Pancreas (tissue), 10 donors: ENCODE data around the gene CTNNA2. TPM values are rescaled to one million over a fixed set of nuclear protein-coding genes. Genes with fewer than 3 reads are reported as not detected.

Source experiments
- ATAC-seq, 4 donors: fragments of 200-7000 bp; cut with Tn5 transposase; one replicate each; pipeline versions ENCODE4 v1.8.0 to v1.9.1; 2020; ENCODE audit warnings: mild to moderate bottlenecking in 4 of 4, moderate library complexity in 4 of 4
- DNase-seq, 6 donors: peaks; one replicate each; pipeline ENCODE4 v3.0.0-alpha.2; 2020
- FAIRE-seq: peaks from 2 replicates; lab custom pipeline; 2012; peaks lifted over from hg19 to GRCh38; lab: Jason Lieb, UNC
- H3K27ac ChIP-seq, 4 donors: fragments of 200-600 bp; sonication (generic); 1 replicate in 3 of 4; 2 replicates in 1 of 4; pipeline versions ENCODE4 v1.5.0 to v1.8.0; 2020
- H3K27me3 ChIP-seq, 4 donors: fragments of 200-600 bp; one replicate each; pipeline ENCODE4 v1.8.0; 2021
- H3K36me3 ChIP-seq, 3 donors: fragments of 200-600 bp; sonication (generic) in 1 of 3; one replicate each; pipeline versions ENCODE4 v1.5.0 to v1.8.0; 2020 to 2021
- H3K4me1 ChIP-seq, 3 donors: fragments of 200-600 bp; one replicate each; pipeline ENCODE4 v1.8.0; 2021
- H3K4me3 ChIP-seq, 4 donors: fragments of 200-600 bp; sonication (generic) in 2 of 4; one replicate each; pipeline versions ENCODE4 v1.5.0 to v1.8.0; 2020 to 2021
- H3K9me3 ChIP-seq, 4 donors: fragments of 200-600 bp; one replicate each; pipeline ENCODE4 v1.8.0; 2021
- CTCF ChIP-seq, 4 donors: fragments of 200-600 bp; sonication (generic) in 3 of 4; IDR thresholded peaks; one replicate each; pipeline versions ENCODE4 v1.5.0 to v1.8.0; 2021; ENCODE audit warnings: antibody characterized with exemption in 4 of 4
- WGBS, 2 donors: extraction: QIAGEN DNeasy Blood & Tissue Kit; methylation state at CpG; one replicate each; pipeline ENCODE4 v1.1.7; 2013; 5-methylcytosine and 5-hydroxymethylcytosine counted together
- intact Hi-C, 3 donors: fragments of 100-400 bp; cut with DNase I; formaldehyde crosslinking; loops; one replicate each; pipeline versions ENCODE4 v1.11.1 to v1.14.2; 2022
- polyA plus RNA-seq, 2 donors: library from polyadenylated mRNA; stranded (reverse); fragments of 200-250 nt; gene quantifications; one replicate each; pipeline ENCODE4 v1.2.3, GENCODE V29; 2013
- total RNA-seq, 6 donors: library from RNA; stranded (reverse); fragmentation: NEBNext Ultra II Directional in 4 of 6; extraction: Animal tissue kit (Norgen Biotek cat#: 25700) in 4 of 6; gene quantifications; one replicate each; pipeline versions ENCODE4 v1.2.1 to v1.2.4, GENCODE V29; 2021 to 2023
- donor health status: healthy with polysubstance abuse.
- donor health status: DM: no; HTN: no; CAD: no; lungs with moderate emphysema.
- donor health status: DM: no; HTN: no; CAD: no.
- donor health status: control.
- donor health status: control.
- donor health status: Bipolar disorder and iron deficiency.
- donor health status: DM: yes; HTN: yes; CAD: no.
- donor health status: DM: no; HTN: no; CAD: no.
- donor health status: DM: no; HTN: no; CAD: no.
- donor health status: DM: yes; HTN: yes; CAD: no.

The CTNNA2 gene
- total and polyA plus RNA-seq, 8 donors = 0.25 to 12.1 (median 2.1) TPM

DNA sequence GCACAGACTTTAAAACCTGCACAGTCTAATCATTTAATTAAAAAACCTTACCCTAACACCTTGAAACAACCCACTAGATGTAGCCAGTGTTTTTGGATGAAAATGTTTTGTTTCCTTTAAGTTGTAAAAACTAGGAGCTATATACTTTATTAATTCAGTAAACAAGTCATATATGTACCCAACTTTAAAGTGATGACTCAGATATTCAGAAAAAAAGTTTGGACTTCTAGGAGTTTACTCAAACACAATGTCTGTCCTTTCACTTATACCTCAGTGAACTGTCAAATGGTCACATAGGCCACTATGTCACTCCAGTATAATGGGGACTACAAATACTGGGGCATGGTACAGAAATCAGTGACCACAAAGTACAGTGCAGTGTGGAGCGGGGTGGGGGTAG lies 431.4 kb downstream of the CTNNA2 start:
- TF ChIP-seq CTCF (IDR thresholded peaks at IDR 0.05) = no peak
- Histone ChIP-seq H3K4me1 (no peaks in the 10 kb centered on the region), H3K27ac (no peak overlapping the region), H3K27me3 (no peaks in the 10 kb centered on the region), H3K36me3 (no peaks in the 10 kb centered on the region), H3K4me3 (no peak overlapping the region), H3K9me3 (no peaks in the 10 kb centered on the region)
- 70 to 79% methylated on average over 1 of the region's 1 CpG for WGBS, 2 donors
- no peak for FAIRE-seq
- intact Hi-C loops = no loop called here
- no peak for ATAC-seq
- DNase-seq = no peak

DNA sequence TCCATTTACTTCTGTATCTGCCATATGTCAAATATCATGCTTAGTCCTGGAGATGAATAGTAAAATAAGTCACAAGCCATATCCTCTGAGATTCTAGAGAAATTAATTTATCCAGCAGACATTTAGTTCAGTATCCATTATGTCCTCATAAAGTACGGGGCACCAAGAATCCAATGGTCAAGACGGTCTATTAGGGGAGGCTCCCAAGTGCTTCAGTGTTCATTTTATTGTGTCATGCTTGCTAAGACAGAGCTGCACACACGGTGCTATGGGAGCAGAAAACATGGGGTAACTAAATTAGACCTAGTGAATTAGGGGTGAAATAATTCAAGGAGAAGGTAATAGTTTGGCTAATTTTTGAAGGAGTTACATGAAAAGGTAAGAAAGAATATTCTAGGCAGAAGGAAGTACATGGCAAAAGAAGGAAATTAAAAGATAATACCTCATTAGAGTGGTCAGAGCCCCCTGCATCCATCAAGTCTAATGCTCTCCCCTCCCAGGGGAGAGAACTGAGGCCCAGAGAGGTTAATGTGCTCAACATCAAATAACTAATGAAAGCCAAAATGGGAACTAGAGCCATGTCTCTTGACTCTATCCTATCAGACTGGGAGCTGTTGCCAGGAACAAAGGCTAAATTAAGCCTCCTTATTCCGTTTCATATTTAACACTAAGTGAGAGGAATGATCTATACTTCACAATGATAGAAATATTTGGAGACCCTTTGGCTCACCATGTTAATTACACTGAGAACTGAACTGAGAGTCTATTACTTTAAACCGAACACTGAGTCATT lies 433.0 kb downstream of the CTNNA2 start:
- no peaks in the 10 kb centered on the region for H3K4me1 ChIP-seq
- no peaks in the 10 kb centered on the region for H3K27me3 ChIP-seq
- intact Hi-C loops = no loop called here
- FAIRE-seq = no peak
- no peak for ATAC-seq
- TF ChIP-seq CTCF (IDR thresholded peaks at IDR 0.05) = no peak
- H3K4me3 ChIP-seq = no peak overlapping the region
- DNase-seq = no peak
- H3K27ac ChIP-seq = no peak overlapping the region
- H3K9me3 ChIP-seq = no peaks in the 10 kb centered on the region
- WGBS, 2 donors = 63 to 75% methylated on average over 5 of the region's 5 CpGs
- H3K36me3 ChIP-seq = no peaks in the 10 kb centered on the region

GRCh38 chr2:79947751-79948150 lies 434.9 kb downstream of the CTNNA2 start:
- Histone ChIP-seq H3K27ac (no peak overlapping the region), H3K4me3 (no peak overlapping the region), H3K4me1 (no peaks in the 10 kb centered on the region), H3K36me3 (no peaks in the 10 kb centered on the region), H3K27me3 (no peaks in the 10 kb centered on the region), H3K9me3 (no peaks in the 10 kb centered on the region)
- FAIRE-seq = no peak
- TF ChIP-seq CTCF (IDR thresholded peaks at IDR 0.05) = no peak
- intact Hi-C loops = no loop called here
- no peak for ATAC-seq
- WGBS, 2 donors = 47 to 68% methylated on average over 2 of the region's 2 CpGs
- no peak for DNase-seq

DNA sequence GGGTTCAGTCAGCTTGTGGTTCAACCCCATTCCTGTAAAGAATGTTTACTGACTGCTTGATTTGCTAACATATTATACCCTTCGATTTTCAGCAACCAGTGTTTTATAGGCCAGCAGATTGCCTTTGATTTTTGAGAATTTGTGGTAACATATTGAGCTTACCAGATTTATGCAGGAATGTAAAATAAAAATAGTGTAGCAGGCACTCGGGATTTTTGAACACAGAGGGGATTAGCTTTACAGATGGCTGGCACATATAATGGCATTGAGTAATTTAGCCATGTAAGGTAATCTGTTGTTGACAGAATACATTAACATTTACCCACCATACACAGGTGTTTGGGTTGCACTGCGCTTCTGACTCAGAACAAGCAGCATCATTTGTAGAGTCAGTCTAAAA lies 437.7 kb downstream of the CTNNA2 start:
- H3K36me3 ChIP-seq = no peaks in the 10 kb centered on the region
- DNase-seq = no peak
- H3K4me3 ChIP-seq = no peak overlapping the region
- no peaks in the 10 kb centered on the region for H3K4me1 ChIP-seq
- intact Hi-C loops = no loop called here
- H3K27me3 ChIP-seq = no peaks in the 10 kb centered on the region
- 57 to 63% methylated on average over 3 of the region's 3 CpGs for WGBS, 2 donors
- ATAC-seq = no peak
- no peaks in the 10 kb centered on the region for H3K9me3 ChIP-seq
- no peak overlapping the region for H3K27ac ChIP-seq
- TF ChIP-seq CTCF (IDR thresholded peaks at IDR 0.05) = no peak
- FAIRE-seq = no peak

DNA sequence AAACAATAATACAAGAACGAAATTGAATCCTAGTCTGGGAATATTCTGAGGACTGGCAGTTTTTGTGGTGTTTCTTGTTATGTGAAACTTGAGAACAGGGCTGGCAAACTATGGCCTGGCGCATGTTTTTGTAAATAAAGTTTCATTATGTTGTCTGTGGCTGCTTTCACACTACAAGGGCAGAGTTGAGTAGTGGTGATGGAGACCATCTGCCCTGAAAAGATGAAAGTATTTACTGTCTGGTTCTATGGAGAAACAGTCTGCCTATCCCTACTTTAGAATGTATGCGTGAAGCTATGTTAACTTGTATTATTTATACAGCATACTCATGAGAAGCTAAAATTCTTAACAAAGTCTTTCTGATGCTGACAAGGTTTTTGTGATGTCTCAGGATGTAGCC lies 439.8 kb downstream of the CTNNA2 start:
- TF ChIP-seq CTCF (IDR thresholded peaks at IDR 0.05) = no peak
- no peak for ATAC-seq
- H3K27ac ChIP-seq = no peak overlapping the region
- intact Hi-C loops = no loop called here
- no peaks in the 10 kb centered on the region for H3K4me1 ChIP-seq
- no peaks in the 10 kb centered on the region for H3K27me3 ChIP-seq
- no peak for FAIRE-seq
- H3K4me3 ChIP-seq = no peak overlapping the region
- WGBS, 2 donors = 66 to 69% methylated on average over 3 of the region's 3 CpGs
- no peaks in the 10 kb centered on the region for H3K9me3 ChIP-seq
- H3K36me3 ChIP-seq = no peaks in the 10 kb centered on the region
- no peak for DNase-seq
